ENCODE data around the gene AXL. TPM values are rescaled to one million over a fixed set of nuclear protein-coding genes. Genes with fewer than 3 reads are reported as not detected.

Gene AXL
- total RNA-seq, 4 donors from 2014 or later, result 22.3 to 86.5 (median 60.6) TPM

GRCh38 chr19:41232686-41233085 is 13.7 kb downstream of the AXL start:
- Histone ChIP-seq H3K36me3 (no peaks in the 10 kb centered on the region), H3K4me3 (no peak overlapping the region), H3K4me1 (no peaks in the 10 kb centered on the region), H3K9me3 (no peaks in the 10 kb centered on the region), H3K27me3 (no peaks in the 10 kb centered on the region), H3K27ac (no peak overlapping the region)
- no peak for TF ChIP-seq POLR2A (IDR thresholded peaks at IDR 0.05)
- TF ChIP-seq, protein P1, sequence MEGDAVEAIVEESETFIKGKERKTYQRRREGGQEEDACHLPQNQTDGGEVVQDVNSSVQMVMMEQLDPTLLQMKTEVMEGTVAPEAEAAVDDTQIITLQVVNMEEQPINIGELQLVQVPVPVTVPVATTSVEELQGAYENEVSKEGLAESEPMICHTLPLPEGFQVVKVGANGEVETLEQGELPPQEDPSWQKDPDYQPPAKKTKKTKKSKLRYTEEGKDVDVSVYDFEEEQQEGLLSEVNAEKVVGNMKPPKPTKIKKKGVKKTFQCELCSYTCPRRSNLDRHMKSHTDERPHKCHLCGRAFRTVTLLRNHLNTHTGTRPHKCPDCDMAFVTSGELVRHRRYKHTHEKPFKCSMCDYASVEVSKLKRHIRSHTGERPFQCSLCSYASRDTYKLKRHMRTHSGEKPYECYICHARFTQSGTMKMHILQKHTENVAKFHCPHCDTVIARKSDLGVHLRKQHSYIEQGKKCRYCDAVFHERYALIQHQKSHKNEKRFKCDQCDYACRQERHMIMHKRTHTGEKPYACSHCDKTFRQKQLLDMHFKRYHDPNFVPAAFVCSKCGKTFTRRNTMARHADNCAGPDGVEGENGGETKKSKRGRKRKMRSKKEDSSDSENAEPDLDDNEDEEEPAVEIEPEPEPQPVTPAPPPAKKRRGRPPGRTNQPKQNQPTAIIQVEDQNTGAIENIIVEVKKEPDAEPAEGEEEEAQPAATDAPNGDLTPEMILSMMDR (IDR thresholded peaks at IDR 0.05), result no peak
- DNase-seq, result no peak
- intact Hi-C loops (cut with DNase I; ENCODE audit: low total_unique reads), result no loop called here

DNA sequence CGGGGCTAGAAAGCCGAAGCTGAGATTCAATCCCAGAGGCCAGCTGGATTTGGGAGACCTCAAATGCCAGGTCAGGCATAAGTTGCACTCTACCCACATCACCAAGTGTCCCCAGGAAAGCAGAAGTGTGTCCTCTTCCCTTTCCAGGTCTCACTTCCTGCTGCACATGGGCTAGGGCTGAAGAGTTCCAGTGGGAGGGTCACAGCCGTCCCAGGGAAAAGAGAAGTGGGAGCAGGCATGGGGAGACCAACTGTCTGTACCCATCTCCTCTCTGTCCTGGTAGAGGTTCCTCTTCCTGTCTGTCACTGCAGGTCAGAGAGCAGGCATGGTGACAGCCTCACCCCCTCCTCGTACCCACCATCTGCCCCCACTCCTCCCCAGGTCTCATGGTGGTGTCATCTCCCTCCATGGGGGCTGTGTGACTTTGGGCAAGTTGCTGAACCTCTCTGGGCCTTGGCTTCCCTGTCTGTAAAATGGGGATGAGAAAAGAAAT is 14.8 kb downstream of the AXL start:
- Histone ChIP-seq H3K27me3 (no peaks in the 10 kb centered on the region), H3K36me3 (no peaks in the 10 kb centered on the region), H3K9me3 (no peaks in the 10 kb centered on the region), H3K4me1 (no peaks in the 10 kb centered on the region), H3K27ac (no peak overlapping the region), H3K4me3 (no peak overlapping the region)
- no peak for TF ChIP-seq POLR2A (IDR thresholded peaks at IDR 0.05)
- TF ChIP-seq, protein P1 (IDR thresholded peaks at IDR 0.05), result no peak
- no peak for DNase-seq
- intact Hi-C loops (cut with DNase I; ENCODE audit: low total_unique reads), result no loop called here

DNA sequence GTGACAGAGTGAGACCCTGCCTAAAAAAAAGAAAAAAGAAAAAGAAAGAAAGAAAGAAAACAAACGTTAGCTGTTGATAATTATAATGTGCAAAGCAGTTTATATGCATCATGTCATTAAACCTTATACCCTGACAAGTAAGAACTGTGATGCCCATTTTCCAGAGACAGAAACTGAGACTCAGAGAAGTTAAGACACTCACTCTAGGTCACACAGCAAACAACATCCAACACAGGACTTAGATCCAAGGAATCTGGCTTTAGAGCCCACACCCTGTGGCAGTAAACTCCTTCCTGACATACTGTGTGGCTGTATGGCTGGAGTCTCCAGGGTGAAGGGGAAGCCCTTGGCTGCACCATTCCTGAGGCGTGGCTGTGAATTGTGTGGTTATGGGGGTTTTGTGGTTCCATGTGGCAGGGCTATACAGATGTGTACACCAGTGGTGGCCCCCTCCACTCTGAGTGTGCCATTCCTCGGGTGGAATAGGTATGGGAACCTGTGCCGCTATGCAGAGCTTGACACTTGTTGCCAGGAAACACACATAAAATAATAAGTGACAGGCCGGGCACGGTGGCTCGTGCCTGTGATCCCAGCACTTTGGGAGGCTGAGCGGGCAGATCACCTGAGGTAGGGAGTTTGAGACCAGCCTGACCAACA is 15.6 kb downstream of the AXL start:
- Histone ChIP-seq H3K4me1 (no peaks in the 10 kb centered on the region), H3K4me3 (no peak overlapping the region), H3K27ac (no peak overlapping the region), H3K27me3 (no peaks in the 10 kb centered on the region), H3K9me3 (no peaks in the 10 kb centered on the region), H3K36me3 (no peaks in the 10 kb centered on the region)
- TF ChIP-seq POLR2A (IDR thresholded peaks at IDR 0.05), result no peak
- TF ChIP-seq, protein P1 (IDR thresholded peaks at IDR 0.05), result no peak
- intact Hi-C loops (cut with DNase I; ENCODE audit: low total_unique reads), result no loop called here
- DNase-seq, result no peak

GRCh38 chr19:41235480-41235879 is 16.5 kb downstream of the AXL start:
- no peak overlapping the region for H3K4me3 ChIP-seq
- no peaks in the 10 kb centered on the region for H3K36me3 ChIP-seq
- intact Hi-C loops (cut with DNase I; ENCODE audit: low total_unique reads), result no loop called here

DNA sequence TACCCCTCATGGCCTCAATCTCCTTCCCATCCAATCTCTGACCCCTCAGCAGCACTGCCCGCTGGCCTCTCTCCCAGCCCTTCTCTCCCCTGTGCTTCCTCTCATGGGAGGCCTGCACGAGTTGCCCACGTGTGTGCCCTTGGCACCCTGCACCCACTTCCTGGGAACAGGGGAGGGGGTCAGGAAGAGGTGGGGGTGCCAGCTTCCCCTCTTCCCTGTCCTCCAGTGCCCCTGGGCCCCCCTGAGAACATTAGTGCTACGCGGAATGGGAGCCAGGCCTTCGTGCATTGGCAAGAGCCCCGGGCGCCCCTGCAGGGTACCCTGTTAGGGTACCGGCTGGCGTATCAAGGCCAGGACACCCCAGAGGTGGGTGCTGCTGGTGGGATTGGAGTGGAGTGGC is 19.2 kb downstream of the AXL start:
- Histone ChIP-seq H3K27ac (no peak overlapping the region), H3K36me3 (no peaks in the 10 kb centered on the region), H3K4me3 (no peak overlapping the region), H3K27me3 (no peaks in the 10 kb centered on the region), H3K4me1 (no peaks in the 10 kb centered on the region), H3K9me3 (no peaks in the 10 kb centered on the region)
- intact Hi-C loops (cut with DNase I; ENCODE audit: low total_unique reads), result no loop called here
- TF ChIP-seq, protein P1 (IDR thresholded peaks at IDR 0.05), result no peak
- no peak for TF ChIP-seq POLR2A (IDR thresholded peaks at IDR 0.05)
- DNase-seq, result no peak

More at GRCh38 chr19:41235480-41235879, 16.5 kb downstream of the AXL start:
- Histone ChIP-seq H3K27me3 (no peaks in the 10 kb centered on the region), H3K4me1 (no peaks in the 10 kb centered on the region), H3K27ac (no peak overlapping the region), H3K9me3 (no peaks in the 10 kb centered on the region)
- TF ChIP-seq, protein P1 (IDR thresholded peaks at IDR 0.05), result no peak
- no peak for TF ChIP-seq POLR2A (IDR thresholded peaks at IDR 0.05)
- DNase-seq, result no peak

Data from uterus (tissue), 4 donors.